Measurements from ENCODE around the gene JARID2. TPM values are rescaled to one million over a fixed set of nuclear protein-coding genes. Genes with fewer than 3 reads are reported as not detected.

Gene JARID2
- total RNA-seq, 3 donors from 2014 or later: 10.5 to 13.9 (median 11.5) TPM

DNA sequence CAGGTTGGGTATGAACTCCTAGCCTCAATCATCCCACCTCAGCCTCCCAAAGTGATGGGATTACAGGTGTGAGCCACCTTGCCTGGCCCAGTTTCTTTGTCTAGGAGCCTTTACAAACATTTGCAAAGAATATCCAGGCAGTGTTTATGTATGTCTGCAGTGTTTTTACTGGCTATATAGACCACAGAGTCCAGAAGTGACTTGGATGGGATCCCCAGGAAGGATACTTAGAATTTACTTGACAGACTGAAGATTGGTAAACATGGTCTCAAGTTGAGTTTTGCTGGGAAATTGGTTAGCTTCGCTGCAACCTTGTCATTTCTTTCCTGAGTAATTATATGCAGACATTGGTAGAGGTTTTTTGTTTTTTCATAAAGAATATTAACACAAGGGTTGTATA, 23.8 kb downstream of the JARID2 start:
- Histone ChIP-seq H3K4me3 (no peak overlapping the region), H3K9me3 (no peaks in the 10 kb centered on the region), H3K36me3 (no peaks in the 10 kb centered on the region), H3K27ac (peak overlapping the region; percentile 48 to 56), H3K27me3 (no peaks in the 10 kb centered on the region), H3K4me1 (peaks cover 7 to 14% of the 10 kb centered on the region in 2 donors)
- DNase-seq (ENCODE audit: low spot score in 2 of 2): no peak
- TF ChIP-seq, protein P1, sequence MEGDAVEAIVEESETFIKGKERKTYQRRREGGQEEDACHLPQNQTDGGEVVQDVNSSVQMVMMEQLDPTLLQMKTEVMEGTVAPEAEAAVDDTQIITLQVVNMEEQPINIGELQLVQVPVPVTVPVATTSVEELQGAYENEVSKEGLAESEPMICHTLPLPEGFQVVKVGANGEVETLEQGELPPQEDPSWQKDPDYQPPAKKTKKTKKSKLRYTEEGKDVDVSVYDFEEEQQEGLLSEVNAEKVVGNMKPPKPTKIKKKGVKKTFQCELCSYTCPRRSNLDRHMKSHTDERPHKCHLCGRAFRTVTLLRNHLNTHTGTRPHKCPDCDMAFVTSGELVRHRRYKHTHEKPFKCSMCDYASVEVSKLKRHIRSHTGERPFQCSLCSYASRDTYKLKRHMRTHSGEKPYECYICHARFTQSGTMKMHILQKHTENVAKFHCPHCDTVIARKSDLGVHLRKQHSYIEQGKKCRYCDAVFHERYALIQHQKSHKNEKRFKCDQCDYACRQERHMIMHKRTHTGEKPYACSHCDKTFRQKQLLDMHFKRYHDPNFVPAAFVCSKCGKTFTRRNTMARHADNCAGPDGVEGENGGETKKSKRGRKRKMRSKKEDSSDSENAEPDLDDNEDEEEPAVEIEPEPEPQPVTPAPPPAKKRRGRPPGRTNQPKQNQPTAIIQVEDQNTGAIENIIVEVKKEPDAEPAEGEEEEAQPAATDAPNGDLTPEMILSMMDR (IDR thresholded peaks at IDR 0.05): no peak
- TF ChIP-seq POLR2A (IDR thresholded peaks at IDR 0.05) (no peak), POLR2AphosphoS5 (IDR thresholded peaks at IDR 0.05) (no peak)
- intact Hi-C loops (cut with DNase I; ENCODE audit: low total_unique reads): no loop called here

DNA sequence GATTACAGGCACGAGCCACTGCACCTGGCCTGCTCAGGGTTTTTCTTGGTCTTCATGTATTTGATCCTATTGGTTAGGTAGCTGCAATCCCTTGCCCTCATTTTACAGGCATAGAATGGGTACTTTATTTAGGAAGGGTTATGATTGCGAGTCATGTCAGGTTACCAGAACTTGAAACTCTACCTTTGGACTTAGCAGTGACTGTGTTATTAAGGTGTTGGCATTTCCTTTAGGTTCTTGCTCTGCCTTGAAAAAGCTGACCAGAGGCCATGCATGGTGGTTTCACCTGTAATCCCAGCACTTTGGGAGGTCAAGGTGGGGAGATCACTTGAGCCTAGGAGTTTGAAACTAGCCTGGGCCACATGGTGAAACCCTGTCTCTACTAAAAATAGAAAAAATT, 24.5 kb downstream of the JARID2 start:
- DNase-seq (ENCODE audit: low spot score in 2 of 2): no peak
- Histone ChIP-seq H3K27me3 (no peaks in the 10 kb centered on the region), H3K27ac (no peak overlapping the region), H3K4me3 (no peak overlapping the region), H3K4me1 (peaks cover 3 to 6% of the 10 kb centered on the region in 2 donors), H3K36me3 (no peaks in the 10 kb centered on the region), H3K9me3 (no peaks in the 10 kb centered on the region)
- intact Hi-C loops (cut with DNase I; ENCODE audit: low total_unique reads): no loop called here
- TF ChIP-seq, protein P1 (IDR thresholded peaks at IDR 0.05): no peak
- TF ChIP-seq POLR2AphosphoS5 (IDR thresholded peaks at IDR 0.05): no peak
- no peak for TF ChIP-seq POLR2A (IDR thresholded peaks at IDR 0.05)

DNA sequence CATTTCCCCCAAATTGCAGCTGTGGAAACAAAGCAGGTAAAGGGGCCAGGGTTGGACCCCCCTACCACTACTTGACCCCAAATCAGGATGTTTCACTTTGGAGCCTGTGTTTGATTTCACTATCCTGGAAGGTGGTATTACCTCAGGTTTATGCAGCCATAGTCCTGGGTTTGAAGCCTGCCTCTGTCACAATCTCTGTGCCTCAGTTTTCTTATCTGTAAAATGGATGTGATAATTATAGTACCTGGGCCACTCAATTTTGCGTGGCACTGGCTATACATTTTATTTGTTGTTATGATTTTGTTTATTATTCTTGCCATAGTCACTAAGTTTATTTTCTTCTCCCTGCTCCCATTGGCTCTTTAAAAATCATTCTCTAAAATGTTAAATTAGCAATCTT, 26.7 kb downstream of the JARID2 start:
- H3K36me3 ChIP-seq: no peaks in the 10 kb centered on the region
- no peak overlapping the region for H3K27ac ChIP-seq
- H3K9me3 ChIP-seq: no peaks in the 10 kb centered on the region
- H3K4me1 ChIP-seq: no peaks in the 10 kb centered on the region
- no peak for DNase-seq (ENCODE audit: low spot score in 2 of 2)
- H3K27me3 ChIP-seq: no peaks in the 10 kb centered on the region
- TF ChIP-seq POLR2AphosphoS5 (IDR thresholded peaks at IDR 0.05) (no peak), POLR2A (IDR thresholded peaks at IDR 0.05) (no peak)
- intact Hi-C loops (cut with DNase I; ENCODE audit: low total_unique reads): no loop called here
- H3K4me3 ChIP-seq: no peak overlapping the region

DNA sequence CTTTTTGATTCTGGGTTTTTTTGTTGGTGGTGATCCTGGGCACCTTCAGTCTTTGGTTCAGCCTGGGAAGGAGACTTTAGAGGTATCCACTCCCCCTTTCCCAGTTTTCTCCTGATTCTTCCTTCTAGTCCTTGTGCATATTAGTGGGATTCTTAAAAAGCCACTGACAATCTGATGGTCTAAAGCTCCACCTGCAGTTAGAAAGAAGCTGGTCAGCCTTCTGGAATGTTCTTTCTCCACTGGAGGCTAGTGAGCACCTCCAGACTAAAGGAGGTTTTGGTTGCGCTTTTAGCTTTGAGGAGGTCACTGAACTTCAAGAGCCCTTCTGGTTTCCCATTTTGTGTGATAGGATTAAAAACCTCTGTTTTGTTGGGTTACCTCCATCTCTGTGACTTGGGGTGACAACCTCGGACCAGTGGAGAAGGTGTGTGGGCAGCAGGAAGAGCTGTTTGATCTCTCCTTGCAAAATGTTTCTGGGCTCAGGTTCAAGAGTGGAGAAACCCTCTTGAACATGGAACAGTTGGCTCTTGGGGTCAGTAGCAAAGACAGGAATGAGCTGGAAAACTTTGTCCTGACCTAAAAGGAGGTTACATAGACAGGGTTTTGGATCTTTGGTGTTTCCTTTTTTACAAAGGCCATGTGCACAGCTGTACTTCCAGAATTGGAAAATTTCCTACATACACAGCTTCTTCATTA, 29.0 kb downstream of the JARID2 start:
- no peak overlapping the region for H3K27ac ChIP-seq
- H3K4me3 ChIP-seq: no peak overlapping the region
- H3K36me3 ChIP-seq: no peaks in the 10 kb centered on the region
- no peaks in the 10 kb centered on the region for H3K9me3 ChIP-seq
- intact Hi-C loops (cut with DNase I; ENCODE audit: low total_unique reads): no loop called here
- DNase-seq (ENCODE audit: low spot score in 2 of 2): no peak
- H3K4me1 ChIP-seq: no peaks in the 10 kb centered on the region
- TF ChIP-seq POLR2A (IDR thresholded peaks at IDR 0.05): no peak
- TF ChIP-seq, protein P1 (IDR thresholded peaks at IDR 0.05): no peak
- no peak for TF ChIP-seq POLR2AphosphoS5 (IDR thresholded peaks at IDR 0.05)
- no peaks in the 10 kb centered on the region for H3K27me3 ChIP-seq

DNA sequence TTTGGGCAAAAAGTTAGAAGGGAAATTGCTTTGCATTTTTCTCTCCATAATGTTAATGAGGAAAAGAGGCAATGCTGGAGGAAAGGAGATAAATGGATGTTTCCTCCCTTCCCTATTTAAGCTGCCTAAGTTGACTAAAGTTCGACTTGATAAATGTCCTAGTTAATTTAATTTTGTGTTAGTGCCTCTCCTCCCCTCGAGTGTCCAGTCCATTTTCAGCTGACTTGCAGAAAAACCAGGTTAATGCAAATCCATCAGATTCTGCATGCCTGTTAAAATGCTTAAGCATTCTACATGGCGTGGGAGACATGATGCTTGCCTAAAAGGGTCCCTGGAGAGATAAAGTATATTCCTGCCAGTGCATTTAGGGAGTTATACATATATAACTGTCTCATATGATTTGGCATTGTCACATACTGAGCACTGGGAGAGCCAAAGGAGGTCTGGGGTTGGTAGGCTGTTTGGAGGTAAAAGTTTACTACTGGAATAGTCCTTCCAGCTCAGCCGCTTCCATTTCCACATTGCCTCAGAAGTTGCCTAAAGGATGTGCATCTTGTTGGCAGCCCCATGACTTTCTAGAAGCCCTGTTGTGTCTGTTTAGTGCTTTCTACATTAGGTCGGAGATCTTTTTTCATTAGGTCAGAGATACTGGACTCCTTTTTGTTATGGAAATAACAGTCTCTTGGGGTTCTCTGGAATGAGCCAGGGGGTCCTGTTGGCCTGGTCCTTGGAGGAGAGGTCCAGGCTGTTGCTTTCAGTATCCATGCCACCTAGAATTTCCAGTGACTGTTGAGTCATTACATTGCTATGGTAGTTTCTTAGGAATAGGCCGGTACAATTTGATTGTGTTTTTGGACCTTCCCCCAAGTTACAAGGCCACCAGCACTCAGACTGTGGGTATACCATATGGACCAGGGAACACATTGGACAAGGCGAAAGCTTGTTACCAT, 30.4 kb downstream of the JARID2 start:
- Histone ChIP-seq H3K4me1 (no peaks in the 10 kb centered on the region), H3K27me3 (no peaks in the 10 kb centered on the region), H3K27ac (no peak overlapping the region), H3K9me3 (no peaks in the 10 kb centered on the region), H3K36me3 (no peaks in the 10 kb centered on the region), H3K4me3 (no peak overlapping the region)
- TF ChIP-seq, protein P1 (IDR thresholded peaks at IDR 0.05): no peak
- TF ChIP-seq POLR2A (IDR thresholded peaks at IDR 0.05) (no peak), POLR2AphosphoS5 (IDR thresholded peaks at IDR 0.05) (no peak)
- intact Hi-C loops (cut with DNase I; ENCODE audit: low total_unique reads): no loop called here
- no peak for DNase-seq (ENCODE audit: low spot score in 2 of 2)

Data from breast epithelium (tissue), 4 donors.